ENCODE results near the gene HPN. TPM values are rescaled to one million over a fixed set of nuclear protein-coding genes. Genes with fewer than 3 reads are reported as not detected.
A peak's percentile ranks its signal among the peaks of the same experiment; 100 is the strongest.
"Not testable (repeated sequence)": the region's sequence is repeated elsewhere in the genome, so short reads cannot be mapped to it uniquely, and the experiment has no call there.

HPN gene
- total RNA-seq, 1 donor from 2014 or later = 0.07 TPM

- no peaks in the 10 kb centered on the region for H3K4me1 Mint-ChIP-seq (ENCODE audit: low read depth)
- peaks cover 77% of the 10 kb centered on the region for H3K36me3 Mint-ChIP-seq (ENCODE audit: low read depth)
- DNase-seq (ENCODE audit: low spot score) = no peak
- H3K27ac Mint-ChIP-seq = no peak overlapping the region
- intact Hi-C loops (cut with micrococcal nuclease) = no loop called here
- H3K27me3 Mint-ChIP-seq (ENCODE audit: low read depth) = no peaks in the 10 kb centered on the region
- H3K9me3 Mint-ChIP-seq = no peaks in the 10 kb centered on the region
- H3K4me3 Mint-ChIP-seq (ENCODE audit: low read depth) = no peak overlapping the region
These were observed 17.4 kb upstream of the HPN start for GRCh38 chr19:35024095-35024494.

- H3K4me3 Mint-ChIP-seq (ENCODE audit: low read depth) = no peak overlapping the region
- no peak for DNase-seq (ENCODE audit: low spot score)
- H3K9me3 Mint-ChIP-seq = no peaks in the 10 kb centered on the region
- no peaks in the 10 kb centered on the region for H3K27me3 Mint-ChIP-seq (ENCODE audit: low read depth)
- no peaks in the 10 kb centered on the region for H3K4me1 Mint-ChIP-seq (ENCODE audit: low read depth)
- peaks cover 61% of the 10 kb centered on the region for H3K36me3 Mint-ChIP-seq (ENCODE audit: low read depth)
- no peak overlapping the region for H3K27ac Mint-ChIP-seq
- intact Hi-C loops (cut with micrococcal nuclease) = no loop called here
These were observed 15.6 kb upstream of the HPN start for GRCh38 chr19:35025969-35026368.

- Mint-ChIP-seq H3K27me3 (ENCODE audit: low read depth) (peaks cover 4% of the 10 kb centered on the region), H3K4me3 (ENCODE audit: low read depth) (no peak overlapping the region), H3K36me3 (ENCODE audit: low read depth) (peaks cover 57% of the 10 kb centered on the region), H3K4me1 (ENCODE audit: low read depth) (peaks cover 4% of the 10 kb centered on the region), H3K9me3 (no peaks in the 10 kb centered on the region), H3K27ac (no peak overlapping the region)
- intact Hi-C loops (cut with micrococcal nuclease) = no loop called here
- no peak for DNase-seq (ENCODE audit: low spot score)
These were observed 15.1 kb upstream of the HPN start for GRCh38 chr19:35026418-35026817.

GRCh38 chr19:35027009-35027408, 14.5 kb upstream of the HPN start:
- Mint-ChIP-seq H3K27me3 (ENCODE audit: low read depth) (peaks cover 9% of the 10 kb centered on the region), H3K27ac (no peak overlapping the region), H3K9me3 (no peaks in the 10 kb centered on the region), H3K36me3 (ENCODE audit: low read depth) (peaks cover 54% of the 10 kb centered on the region), H3K4me3 (ENCODE audit: low read depth) (no peak overlapping the region), H3K4me1 (ENCODE audit: low read depth) (peaks cover 5% of the 10 kb centered on the region)
- intact Hi-C loops (cut with micrococcal nuclease) = no loop called here
- DNase-seq (ENCODE audit: low spot score) = no peak

- peaks cover 18% of the 10 kb centered on the region for H3K27me3 Mint-ChIP-seq (ENCODE audit: low read depth)
- H3K4me3 Mint-ChIP-seq (ENCODE audit: low read depth) = no peak overlapping the region
- H3K9me3 Mint-ChIP-seq = no peaks in the 10 kb centered on the region
- no peak for DNase-seq (ENCODE audit: low spot score)
- peaks cover 47% of the 10 kb centered on the region for H3K36me3 Mint-ChIP-seq (ENCODE audit: low read depth)
- intact Hi-C loops (cut with micrococcal nuclease) = no loop called here
- peaks cover 5% of the 10 kb centered on the region for H3K4me1 Mint-ChIP-seq (ENCODE audit: low read depth)
- no peak overlapping the region for H3K27ac Mint-ChIP-seq
These were observed 13.5 kb upstream of the HPN start for GRCh38 chr19:35027851-35028599.

- H3K4me3 Mint-ChIP-seq (ENCODE audit: low read depth); intact Hi-C loops (cut with micrococcal nuclease); H3K4me1 Mint-ChIP-seq (ENCODE audit: low read depth); H3K9me3 Mint-ChIP-seq; H3K27ac Mint-ChIP-seq; DNase-seq (ENCODE audit: low spot score): not testable (repeated sequence)
- Mint-ChIP-seq H3K36me3 (ENCODE audit: low read depth) (peaks cover 42% of the 10 kb centered on the region), H3K27me3 (ENCODE audit: low read depth) (peaks cover 18% of the 10 kb centered on the region)
These were observed 13.0 kb upstream of the HPN start for GRCh38 chr19:35028600-35028885.

GRCh38 chr19:35029275-35029736, 12.2 kb upstream of the HPN start:
- H3K4me1 Mint-ChIP-seq (ENCODE audit: low read depth); intact Hi-C loops (cut with micrococcal nuclease); DNase-seq (ENCODE audit: low spot score); H3K9me3 Mint-ChIP-seq; H3K27ac Mint-ChIP-seq: not testable (repeated sequence)
- Mint-ChIP-seq H3K27me3 (ENCODE audit: low read depth) (peaks cover 18% of the 10 kb centered on the region), H3K4me3 (ENCODE audit: low read depth) (peak overlapping the region; percentile 54), H3K36me3 (ENCODE audit: low read depth) (peaks cover 38% of the 10 kb centered on the region)

- Mint-ChIP-seq H3K4me3 (ENCODE audit: low read depth) (no peak overlapping the region), H3K9me3 (no peaks in the 10 kb centered on the region), H3K36me3 (ENCODE audit: low read depth) (peaks cover 33% of the 10 kb centered on the region), H3K27ac (no peak overlapping the region), H3K27me3 (ENCODE audit: low read depth) (peaks cover 18% of the 10 kb centered on the region), H3K4me1 (ENCODE audit: low read depth) (peaks cover 5% of the 10 kb centered on the region)
- intact Hi-C loops (cut with micrococcal nuclease) = no loop called here
- no peak for DNase-seq (ENCODE audit: low spot score)
These were observed 11.7 kb upstream of the HPN start for GRCh38 chr19:35029737-35030256.

GRCh38 chr19:35030257-35031071, 11.1 kb upstream of the HPN start, which contains the start of gene SCN1B:
Gene SCN1B, plus strand, starts transcription at chr19:35030470. Its CDS starts 351 bp downstream, at chr19:35030821.
- intact Hi-C loops (cut with micrococcal nuclease) = no loop called here
- peak; percentile 43 for DNase-seq (ENCODE audit: low spot score)
- Mint-ChIP-seq H3K36me3 (ENCODE audit: low read depth) (peaks cover 27% of the 10 kb centered on the region), H3K4me3 (ENCODE audit: low read depth) (peak within 1 kb of the TSS; percentile 64), H3K9me3 (no peaks in the 10 kb centered on the region), H3K27ac (peak within 1 kb of the TSS; percentile 1), H3K4me1 (ENCODE audit: low read depth) (peaks cover 5% of the 10 kb centered on the region), H3K27me3 (ENCODE audit: low read depth) (peaks cover 18% of the 10 kb centered on the region)

- DNase-seq (ENCODE audit: low spot score) = no peak
- Mint-ChIP-seq H3K9me3 (no peaks in the 10 kb centered on the region), H3K27me3 (ENCODE audit: low read depth) (peaks cover 18% of the 10 kb centered on the region), H3K4me1 (ENCODE audit: low read depth) (peaks cover 5% of the 10 kb centered on the region), H3K27ac (peak overlapping the region; percentile 1), H3K4me3 (ENCODE audit: low read depth) (peak overlapping the region; percentile 64), H3K36me3 (ENCODE audit: low read depth) (peaks cover 20% of the 10 kb centered on the region)
- intact Hi-C loops (cut with micrococcal nuclease) = no loop called here
These were observed 10.2 kb upstream of the HPN start for GRCh38 chr19:35031072-35031881.

GRCh38 chr19:35032356-35032865, 9.1 kb upstream of the HPN start:
- Mint-ChIP-seq H3K4me3 (ENCODE audit: low read depth) (no peak overlapping the region), H3K27ac (no peak overlapping the region), H3K4me1 (ENCODE audit: low read depth) (peaks cover 5% of the 10 kb centered on the region), H3K36me3 (ENCODE audit: low read depth) (peaks cover 11% of the 10 kb centered on the region), H3K27me3 (ENCODE audit: low read depth) (peaks cover 18% of the 10 kb centered on the region), H3K9me3 (no peaks in the 10 kb centered on the region)
- no peak for DNase-seq (ENCODE audit: low spot score)
- intact Hi-C loops (cut with micrococcal nuclease) = no loop called here
